ENCODE results near the gene TCF12.
"Not testable (repeated sequence)": the region's sequence is repeated elsewhere in the genome, so short reads cannot be mapped to it uniquely, and the experiment has no call there.

Gene TCF12

DNA sequence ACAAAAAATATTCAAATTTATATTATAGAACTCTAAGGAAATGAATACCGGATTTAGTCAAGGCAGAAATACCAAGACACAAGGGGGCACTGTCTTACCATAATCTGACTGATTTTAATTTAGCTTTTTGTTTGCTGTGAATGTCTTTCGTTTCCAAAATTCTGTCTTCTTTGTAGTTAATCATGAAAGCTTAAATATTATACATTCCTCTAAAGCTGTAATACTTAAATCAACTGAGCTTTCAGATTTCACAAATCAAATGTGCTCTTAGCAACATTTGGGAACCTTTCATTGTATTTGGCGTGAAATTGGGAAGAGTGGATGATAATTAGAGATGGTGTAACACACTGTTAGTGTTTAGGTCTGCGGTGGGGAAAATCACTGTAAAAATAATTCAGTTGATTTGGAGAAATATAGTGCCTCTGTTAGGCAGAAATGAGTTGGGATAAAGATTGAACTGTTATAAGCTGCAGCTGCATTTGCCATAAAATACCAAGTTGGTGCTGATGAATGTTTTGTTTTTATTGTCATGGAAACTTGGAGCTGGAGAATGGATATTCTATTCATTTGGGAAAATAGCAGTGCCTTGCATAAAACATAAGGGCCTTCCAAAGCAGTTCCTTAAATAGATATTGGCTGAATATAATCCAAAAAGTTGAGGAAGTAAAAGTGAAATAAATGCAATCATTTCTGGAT lies 228.2 kb downstream of the TCF12 start:
- peak; percentile 60 for DNase-seq

DNA sequence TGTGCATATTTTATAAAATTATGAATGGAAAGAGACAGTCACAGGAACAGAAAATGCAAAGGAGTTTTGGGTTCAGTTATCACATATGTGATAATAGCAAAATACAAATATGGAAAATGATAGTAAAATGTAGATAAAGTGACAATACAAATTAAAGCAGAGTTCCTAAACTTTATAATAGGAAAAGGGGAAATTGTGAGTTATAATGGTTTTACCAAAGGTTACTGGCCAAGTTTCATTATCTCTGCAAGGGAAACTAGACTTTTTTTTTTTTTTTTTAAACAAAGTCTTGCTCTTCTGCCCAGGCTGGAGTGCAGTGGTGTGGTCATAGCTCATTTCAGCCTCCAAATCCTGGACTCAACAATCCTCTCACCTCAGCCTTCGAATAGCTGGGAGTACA lies 229.2 kb downstream of the TCF12 start:
- DNase-seq = no peak

DNA sequence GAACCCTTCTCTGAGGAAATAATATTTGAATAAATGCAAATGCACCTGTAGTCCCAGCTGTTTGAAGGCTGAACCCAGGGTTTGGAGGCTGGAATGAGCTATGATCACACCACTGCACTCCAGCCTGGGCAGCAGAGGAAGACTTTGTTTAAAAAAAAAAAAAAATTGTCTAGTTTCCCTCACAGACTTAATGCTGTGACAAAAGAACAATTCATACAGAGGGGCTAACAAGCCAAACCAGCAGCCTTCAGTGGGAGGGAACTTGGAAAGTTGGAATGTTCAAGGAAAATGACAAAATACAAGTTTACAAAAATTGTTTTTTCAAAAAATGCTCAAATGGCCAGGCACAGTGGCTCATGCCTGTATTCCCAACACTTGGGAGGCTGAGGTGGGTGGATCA lies 229.8 kb downstream of the TCF12 start:
- no peak for DNase-seq

DNA sequence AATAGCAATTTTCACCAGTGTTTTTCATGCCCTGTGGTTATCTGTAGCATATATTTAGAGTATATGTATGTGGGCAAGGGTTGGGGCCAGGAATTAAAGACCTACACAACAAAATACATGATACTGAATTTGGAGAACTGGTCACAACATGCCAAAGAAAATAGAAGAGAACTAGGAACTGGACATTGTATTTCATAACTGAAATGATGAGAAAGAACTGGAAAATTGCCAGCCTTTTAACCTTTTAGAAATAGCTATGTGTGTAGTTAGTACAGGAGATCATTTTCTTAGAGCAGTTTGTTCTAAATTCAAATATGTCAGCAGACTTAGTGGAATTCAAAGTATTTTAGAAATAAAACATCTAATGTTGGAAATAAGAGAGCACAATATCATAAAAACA lies 230.8 kb downstream of the TCF12 start:
- DNase-seq = no peak

DNA sequence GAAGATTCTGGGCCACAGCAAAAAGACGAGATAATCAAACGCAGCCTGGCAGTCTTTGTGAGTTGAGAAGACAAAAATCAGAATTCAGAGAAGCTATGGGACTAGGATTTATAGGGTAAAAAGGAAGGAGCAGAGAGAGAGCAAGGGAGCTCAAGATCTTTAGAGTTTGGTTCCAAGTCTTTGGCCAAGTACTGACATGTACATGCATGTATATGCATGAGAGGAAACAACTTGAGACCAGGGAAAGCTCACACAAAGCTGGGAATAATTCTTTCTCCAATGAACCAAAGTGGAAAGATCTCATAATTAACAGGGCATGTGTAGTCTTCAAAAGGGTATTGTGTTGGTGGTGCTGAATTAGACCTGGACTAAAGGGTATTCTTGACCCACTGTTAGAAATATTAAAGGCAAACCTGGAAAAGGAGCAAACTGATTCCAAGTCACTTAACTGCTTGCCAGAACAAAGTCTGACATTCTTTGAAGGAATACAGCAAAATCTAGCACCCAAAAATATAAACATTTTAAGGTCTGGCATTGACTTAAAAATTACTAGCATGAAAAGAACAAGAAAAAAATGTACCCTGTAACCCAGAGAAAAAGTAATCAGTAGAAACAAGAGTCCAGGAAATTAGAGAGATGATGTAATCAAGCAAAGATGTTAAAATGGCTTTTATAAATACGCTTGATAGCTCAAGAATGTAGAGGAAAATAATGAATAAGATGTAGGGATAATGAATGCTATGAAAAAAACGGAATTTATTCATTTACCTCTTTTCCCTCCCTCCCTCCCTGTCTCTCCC lies 231.8 kb downstream of the TCF12 start:
- DNase-seq = no peak

DNA sequence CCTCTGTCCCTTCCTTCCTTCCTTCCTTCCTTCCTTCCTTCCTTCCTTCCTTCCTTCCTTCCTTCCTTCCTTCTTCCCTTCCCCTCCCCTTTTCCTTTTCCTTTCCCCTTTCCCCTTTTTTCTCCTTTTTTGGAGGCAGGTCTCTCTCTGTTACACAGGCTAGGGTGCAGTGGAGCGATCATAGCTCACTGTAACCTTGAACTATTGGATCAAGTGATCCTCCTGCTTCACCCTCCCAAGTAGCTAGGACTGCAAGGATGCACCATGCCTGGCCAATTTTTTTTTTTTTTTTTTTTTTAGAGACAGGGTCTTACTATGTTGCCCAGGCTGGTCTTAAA lies 232.4 kb downstream of the TCF12 start:
- DNase-seq = not testable (repeated sequence)

DNA sequence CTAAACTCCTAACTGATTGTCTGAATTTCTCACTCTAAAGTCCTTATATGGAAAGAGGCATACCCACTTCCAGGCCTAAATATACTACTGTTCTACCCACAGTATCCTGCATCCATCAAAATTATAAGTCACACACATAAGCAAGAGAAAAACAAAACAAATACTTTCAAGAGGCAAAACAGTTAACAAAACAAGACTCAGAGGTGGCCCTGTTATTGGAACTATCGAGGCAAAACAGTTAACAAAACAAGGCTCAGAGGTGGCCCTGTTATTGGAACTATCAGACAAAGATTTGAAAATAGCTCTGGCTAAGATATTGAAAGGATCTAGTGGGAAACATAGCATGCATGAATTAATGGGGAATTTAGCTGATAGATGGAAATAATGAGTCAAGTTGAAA lies 233.7 kb downstream of the TCF12 start:
- DNase-seq = no peak

DNA sequence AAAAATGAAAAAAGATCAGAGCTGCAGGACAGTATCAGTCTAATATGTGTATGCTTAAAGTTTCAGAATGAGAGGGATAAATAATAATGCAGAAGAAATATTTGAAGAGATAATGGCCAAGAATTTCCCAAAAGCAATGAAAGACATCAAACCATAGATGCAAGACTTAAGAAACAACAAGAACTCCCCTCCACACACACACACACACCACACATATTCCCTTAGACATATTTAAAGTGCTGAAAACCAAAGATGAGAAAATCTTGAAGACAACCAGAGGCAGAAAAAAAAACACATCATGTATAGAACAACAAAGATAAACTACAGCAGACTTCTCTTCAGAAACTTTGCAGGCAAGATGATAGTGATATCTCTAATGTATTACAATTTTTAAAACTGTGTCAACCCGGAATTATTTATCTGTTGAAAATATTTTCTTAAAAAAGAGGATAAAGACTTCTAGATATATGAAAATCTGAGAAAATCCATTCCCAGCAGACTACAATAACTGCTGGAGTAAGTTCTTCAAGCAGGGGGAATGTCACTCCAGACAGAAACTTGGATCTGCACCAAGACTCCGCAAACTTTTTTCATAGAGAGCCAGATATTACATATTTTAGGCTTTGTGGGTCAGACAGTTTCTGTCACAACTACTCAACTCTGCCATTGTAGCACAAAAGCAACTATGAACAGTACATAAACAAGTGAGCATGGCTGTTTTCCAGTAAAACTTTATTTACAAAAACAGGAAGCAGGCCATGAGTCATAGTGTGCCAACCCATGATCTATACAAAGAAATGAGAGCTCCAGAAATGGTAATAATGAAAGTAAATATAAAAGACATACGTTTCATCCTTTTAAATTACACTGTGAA lies 234.5 kb downstream of the TCF12 start:
- no peak for DNase-seq

DNA sequence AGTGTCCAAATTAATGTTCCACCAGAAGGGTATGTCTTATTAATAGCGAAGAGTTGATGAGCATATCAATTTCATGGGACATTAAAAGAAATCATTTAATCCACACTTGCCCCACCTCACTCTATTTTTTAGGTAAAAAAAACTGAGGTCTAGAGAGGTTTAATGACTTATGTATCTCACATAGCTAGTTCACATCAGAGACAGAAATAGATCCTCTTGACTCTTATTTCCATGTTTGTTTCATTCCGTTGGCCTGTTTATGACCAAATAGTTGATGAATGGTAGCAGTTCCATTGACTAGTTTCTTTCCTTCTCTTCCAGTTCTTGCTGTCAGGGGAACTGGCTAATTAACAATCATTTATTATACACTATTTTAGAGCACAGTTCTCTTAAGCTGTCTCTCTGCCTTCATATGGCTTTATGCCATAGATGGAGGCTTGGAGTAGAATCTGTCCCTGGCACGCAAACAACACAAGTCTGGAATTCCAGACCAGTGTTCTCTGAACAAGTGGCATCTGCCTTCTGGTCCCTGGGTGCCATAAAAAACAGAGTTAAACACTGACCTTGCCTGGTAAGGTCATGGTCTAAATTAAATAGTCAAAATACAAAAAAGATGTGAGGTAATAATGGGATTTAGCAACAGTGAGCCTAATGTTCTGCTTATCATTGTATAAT lies 237.9 kb downstream of the TCF12 start:
- DNase-seq = no peak

DNA sequence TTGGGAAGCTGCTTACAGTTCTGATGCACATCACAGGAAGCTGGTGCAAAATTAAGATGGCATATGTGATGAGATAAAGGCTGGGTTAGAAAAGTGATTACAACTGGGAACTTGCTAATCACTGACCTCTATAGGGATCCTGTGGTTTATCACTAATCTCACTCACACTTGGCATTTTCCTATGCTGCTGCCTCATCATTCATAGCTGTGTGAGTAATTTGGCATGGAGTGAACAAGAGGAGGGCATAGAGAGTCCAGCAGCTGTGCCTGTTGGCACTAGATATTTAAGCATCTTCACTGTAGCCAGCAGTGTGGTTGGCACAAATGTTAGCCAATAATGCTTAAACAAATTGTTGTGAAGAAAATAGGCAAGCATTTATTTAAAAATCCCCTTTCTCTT lies 240.1 kb downstream of the TCF12 start:
- peak; percentile 54 for DNase-seq

DNA sequence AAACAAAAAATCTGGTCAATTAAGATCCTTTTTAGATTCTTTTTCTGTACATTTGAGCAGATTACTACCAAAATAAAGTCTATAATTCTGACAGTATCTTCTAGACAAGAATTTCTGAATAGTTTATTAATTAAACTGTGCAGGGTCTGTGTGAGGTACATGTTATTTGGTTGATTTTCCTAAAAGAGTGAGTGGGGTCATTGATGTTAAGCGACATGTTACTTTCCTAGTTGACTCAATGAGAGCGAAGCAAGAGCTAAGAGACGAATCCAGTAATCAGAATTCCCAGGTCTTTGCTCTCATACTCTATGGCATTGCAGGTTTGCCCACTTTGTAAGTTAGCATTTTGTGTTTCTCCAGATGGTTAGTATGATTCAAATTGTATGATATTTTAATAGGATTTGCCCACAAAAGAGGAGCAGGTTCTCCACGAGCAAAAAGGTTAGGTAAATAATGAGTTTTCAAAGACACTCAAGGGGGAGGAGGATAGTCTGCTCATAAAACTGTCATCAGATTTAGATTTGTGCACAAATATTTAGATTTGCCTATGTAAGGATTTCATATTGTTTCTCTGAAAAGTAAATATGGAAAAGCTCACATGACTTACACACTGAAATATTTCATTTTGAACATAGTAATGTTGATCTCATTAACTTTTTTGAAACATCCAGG lies 240.7 kb downstream of the TCF12 start:
- peak; percentile 47 for DNase-seq

DNA sequence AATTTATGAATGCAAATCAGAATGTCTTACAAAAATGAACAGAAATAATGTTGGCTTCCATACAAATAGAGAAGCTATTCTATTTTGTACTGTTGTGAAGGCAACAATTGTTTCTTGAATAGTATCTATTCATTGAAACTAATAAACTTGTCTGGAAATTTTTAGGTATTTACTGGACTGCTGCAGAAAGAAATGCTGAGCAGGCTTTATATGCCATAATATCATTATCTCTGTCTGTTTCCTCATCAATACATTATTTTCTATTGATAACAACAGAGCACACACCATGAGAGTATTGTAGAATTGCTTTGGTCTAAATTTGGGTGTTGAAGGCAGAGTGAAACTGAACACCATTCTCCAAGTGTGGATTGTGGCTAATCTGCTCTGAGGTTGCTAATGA lies 241.3 kb downstream of the TCF12 start:
- no peak for DNase-seq

DNA sequence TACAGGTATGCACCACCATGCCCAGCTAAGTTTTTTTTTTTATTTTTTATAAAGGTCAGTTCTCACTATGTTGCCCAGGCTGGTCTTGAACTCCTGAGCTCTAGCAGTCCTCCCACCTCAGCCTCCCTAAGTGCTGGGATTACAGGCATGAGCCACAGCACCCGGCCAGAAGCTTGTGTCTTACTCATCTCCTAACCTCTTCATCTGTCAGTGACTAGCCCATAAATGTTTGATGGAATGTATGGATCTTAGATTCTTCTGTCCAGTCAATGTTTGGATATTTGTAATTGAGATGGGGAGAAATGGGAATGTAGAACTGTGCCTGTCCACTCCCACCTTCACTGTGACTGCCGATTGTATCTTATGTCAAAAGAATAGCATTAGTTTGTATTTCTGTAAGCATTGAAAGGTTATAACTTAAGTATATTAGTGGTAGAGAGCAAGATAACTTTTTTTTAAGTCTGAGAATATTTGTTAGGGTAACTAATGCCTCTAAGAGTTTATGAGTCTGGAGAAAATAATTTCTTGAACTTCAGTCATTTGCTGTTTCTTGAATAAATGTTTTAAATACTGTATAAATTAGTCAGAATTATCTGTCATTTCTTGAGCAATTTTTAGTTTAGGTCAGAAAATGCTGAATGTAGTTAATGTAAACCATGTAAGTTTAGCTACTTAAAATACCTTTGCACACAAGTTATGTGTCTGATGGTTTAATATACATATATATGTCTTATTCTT lies 242.5 kb downstream of the TCF12 start:
- DNase-seq = no peak

DNA sequence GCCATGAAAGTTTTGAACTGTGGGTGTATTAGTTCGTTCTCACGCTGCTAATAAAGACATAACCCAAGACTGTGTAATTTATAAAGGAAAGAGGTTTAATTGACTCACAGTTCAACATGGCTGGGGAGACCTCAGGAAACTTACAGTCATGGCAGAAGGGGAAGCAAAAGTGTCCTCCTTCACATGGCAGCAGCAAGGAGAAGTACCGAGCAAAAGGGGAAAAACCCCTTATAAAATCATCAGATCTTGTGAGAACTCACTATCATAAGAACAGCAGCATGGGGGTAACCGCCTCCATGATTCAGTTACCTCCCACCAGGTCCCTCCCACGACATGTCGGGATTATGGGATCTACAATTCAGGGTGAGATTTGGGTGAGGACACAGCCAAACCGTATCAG lies 245.8 kb downstream of the TCF12 start:
- DNase-seq = not testable (repeated sequence)

DNA sequence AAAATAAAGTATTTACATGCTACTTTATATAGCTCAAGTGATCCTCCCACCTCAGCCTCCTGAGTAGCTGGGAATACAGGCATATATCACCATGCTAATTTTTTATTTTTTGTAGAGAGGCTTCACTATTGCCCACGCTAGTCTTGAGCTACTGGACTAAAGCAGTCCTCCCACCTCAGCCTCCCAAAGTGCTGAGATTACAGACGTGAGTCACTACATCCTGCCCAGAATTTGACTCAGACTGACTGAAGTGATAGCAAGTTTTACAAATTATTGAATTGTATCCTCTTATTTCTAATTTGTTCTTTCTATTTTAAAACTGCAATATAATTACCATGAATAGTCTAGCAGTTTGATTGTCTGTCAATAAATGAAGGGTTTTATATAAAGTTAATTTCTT lies 247.5 kb downstream of the TCF12 start:
- DNase-seq = no peak

DNA sequence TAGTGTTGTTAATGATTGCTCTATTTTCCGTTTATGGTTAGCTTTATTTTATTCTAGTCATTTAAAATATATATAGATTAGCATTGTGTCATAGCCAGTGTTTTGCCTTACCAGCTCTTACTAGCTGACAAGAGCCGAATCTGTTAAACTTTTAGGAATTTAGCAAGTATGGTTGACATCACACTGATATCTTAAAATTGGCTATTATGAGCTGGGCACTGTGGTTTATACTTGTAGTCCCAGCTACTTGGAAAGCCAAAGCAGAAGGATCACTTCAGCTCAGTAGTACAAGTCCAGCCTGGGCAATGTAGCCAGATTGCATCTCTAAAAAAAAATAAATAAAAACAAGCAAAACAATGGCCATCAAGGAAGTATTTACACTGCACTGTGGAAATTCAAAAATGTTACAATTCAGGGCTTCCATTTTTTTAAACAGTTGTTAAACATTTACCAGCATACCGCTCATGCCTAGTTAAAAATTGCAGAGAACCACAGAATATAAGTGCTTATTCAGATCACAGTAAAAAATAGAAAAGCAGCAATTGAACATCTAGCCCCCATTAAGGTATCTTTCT lies 249.5 kb downstream of the TCF12 start:
- DNase-seq = no peak

DNA sequence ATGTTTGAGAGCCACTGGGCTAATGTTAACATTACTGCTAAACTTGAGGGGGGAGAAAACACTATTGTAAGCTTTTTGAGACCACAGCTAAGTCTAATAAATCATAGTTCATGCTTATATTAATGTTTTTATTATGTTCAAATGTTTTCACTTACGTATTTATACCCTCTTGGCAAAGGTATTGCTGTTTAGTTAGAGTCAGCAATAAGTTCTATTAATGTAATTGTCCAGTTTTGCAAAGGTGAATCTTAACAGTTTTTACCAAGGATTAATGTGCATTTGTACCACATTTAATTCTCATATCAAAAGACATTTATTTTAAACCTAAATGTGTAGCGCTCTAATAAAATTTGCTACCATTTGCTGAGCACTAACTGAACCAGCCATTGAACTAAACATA lies 251.2 kb downstream of the TCF12 start:
- no peak for DNase-seq

DNA sequence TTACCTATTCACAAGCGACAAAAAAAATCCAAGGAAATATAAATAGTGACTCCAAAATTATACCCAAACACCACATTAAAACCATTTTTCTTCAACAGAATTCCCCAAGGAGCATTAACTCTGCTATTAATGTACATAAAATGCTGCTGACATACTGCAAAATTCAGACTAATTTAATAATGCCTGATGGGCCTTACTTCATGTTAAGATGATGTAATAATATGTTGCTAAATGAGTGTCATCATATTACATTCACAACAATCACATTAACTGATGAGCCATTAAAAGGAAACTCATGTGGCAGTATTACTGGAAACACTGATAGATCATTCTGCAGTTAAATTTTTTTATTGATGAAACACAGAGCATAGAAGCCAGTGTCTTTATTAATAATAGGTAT lies 253.0 kb downstream of the TCF12 start:
- DNase-seq = no peak

DNA sequence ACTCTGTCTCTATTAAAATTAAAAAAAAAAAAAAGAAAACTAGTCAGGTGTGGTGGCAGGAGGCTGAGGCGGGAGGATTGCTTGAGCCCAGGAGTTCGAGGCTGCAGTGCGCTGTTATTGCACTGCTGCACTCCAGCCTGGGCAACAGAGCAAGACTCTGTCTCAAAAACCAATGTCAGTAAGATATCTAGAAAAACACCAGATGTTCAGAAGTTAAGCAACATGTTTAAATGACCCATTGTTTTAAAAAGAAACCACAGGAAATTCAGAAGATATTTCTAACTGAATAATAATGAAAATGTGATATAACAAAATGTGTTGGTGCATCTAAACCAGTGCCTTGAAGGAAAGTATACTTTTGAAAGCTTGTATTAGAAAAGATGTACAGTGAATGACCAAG lies 254.5 kb downstream of the TCF12 start:
- DNase-seq = no peak

DNA sequence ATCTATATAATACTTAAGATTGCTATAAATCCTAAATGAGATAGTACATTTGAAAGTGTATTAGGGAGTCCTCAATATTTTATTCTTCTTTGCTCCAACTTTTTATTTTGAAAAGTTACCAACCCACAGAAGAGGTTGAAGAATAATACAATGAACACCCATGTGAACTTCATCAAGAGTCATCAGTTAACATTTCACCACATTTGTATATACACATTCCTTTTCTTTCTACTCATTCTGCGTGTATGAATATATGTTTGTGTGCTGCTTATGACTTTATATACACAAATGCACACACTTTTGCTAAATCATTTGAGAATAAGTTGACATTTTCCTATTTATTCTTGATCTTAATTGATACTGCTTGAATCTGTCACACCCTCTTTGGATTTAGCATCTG lies 264.6 kb downstream of the TCF12 start:
- DNase-seq = no peak

DNA sequence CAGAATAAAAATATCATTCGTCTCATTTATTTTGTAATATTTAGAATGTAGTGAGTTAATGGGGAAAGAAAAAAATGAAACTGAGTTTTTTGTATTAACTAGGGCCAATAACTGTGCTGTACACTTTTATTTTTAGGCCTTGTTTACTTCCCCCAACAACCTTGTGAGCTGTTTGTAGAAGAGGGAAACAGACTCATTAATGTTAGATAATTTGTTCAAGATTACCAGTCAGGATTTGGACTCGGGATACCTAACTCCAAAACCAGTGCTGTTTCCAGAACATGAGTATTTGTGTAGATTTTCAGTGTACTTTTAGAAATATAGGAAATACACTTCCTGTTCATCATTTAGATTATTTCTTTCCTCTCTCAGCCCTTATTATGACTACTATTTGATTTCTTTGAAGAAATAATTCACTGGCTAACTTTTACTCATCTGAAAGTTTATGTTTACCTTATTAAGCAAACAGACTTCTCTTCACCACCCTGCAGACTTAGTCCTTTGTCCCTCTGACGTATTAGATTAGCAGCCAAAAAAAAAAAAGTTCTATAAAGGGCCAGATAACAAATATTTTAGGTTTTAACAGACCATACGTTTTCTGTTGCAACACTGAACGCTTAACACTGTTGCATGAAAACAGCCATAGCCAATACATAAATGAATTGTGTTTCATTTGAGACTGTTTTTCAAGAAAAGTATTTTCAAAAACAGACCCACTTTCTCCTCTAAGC lies 265.3 kb downstream of the TCF12 start:
- DNase-seq = no peak
